Mesenteric fat pad (tissue), 1 donor: ENCODE results near the gene TBC1D7. TPM values are rescaled to one million over a fixed set of nuclear protein-coding genes. Genes with fewer than 3 reads are reported as not detected.

ENCODE experiments used
- DNase-seq: peaks from one replicate; pipeline ENCODE4 v3.0.0-alpha.2; 2020; ENCODE audit warnings: low spot score
- long read RNA-seq: library from polyadenylated mRNA; unstranded; transcript quantifications from one replicate; pipeline ENCODE4 v2.0.0, GENCODE V29; 2020
- total RNA-seq: library from RNA; stranded (reverse); fragmentation: NEBNext Ultra II Directional; extraction: Animal tissue kit (Norgen Biotek cat#: 25700); gene quantifications from one replicate; pipeline ENCODE4 v1.2.1, GENCODE V29; 2021
- donor health status: DM: yes; HTN: yes; CAD: no.

The TBC1D7 gene
- 11.0 TPM for total RNA-seq
- long read RNA-seq, transcript TBC1D7-202 (8 exons, 1,116 nt) = major isoform, 7 of 221 reads
- long read RNA-seq, partial matches to known transcripts = 2 of 221 reads
- long read RNA-seq, other reads (novel, unspliced or antisense) = 204 of 221 reads

DNA sequence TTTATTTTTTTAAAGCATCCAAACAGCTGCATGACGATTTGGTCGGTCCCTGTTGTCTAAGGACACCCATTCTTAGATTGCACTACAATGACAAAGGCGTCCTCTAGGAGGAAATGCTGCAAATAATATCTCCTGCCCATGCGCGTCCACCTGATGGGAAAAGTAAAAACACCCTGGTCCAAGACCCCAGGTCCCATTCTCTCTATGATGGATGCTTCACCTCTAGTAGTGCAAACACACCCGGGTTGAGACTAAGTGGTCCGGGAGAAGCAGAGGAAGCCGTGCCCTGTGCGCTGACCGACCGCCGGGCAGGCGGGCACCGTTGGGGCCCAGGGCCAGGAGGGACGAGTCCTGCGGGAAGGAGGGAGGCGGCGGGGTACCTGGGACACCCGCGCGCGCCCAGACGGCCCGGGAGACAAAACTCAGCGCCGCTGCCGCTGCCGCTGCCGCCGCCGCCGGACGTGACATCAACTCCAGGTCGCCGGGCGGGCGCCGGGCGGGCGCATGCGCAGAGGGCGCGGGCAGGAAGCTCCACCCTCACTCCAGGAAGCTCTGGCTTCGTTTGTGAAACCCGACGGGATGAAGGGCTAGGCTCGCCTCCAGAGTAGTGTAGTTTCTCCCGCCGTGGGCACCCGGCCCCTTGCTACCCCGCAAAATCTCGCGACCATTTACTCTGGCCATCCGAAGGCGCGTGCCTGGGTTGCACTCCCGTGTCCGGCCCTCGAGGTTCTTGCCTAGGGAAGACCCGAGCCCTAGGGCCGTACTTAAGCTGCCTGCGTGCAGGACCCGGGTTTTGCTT, at the start of gene TBC1D7:
TSS of gene TBC1D7 (minus strand) at position 462 of the 799 bp plus-strand sequence. CDS start 1,639 bp downstream, outside the sequence.
- peak; percentile 99 for DNase-seq

DNA sequence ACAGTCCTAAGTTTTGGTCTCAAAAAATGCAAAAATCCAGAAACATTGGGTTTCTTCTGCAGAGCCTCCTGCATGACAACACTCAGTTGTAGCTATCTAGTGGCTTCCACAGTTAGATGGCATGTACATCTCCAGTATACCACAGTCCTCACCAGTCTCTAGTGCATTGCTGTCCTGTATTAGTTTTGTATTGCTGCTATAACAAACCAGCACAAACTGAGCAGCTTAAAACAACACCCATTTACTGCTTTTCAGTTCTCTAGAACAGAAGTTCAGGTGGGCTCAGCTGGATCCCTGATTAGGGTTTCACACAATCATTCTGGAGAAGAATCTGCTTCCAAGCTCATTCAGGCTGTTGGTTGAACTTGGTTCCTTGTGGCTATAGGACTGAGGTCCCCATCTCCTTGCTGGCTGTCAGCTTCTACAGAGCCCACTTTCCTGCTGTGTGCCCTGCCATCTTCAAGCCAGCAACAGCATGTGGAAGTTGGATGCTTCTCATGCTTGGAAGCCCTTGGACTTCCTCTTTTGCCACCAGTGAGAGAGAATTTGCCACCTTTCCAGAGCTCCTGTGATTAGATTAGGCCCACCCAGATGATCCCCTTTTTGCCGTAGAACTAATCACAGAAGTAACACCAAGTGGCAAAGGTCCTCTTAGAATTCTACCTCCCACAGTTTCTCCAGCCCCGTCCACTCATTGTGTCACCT, 48.9 kb upstream of the TBC1D7 start:
- no peak for DNase-seq

DNA sequence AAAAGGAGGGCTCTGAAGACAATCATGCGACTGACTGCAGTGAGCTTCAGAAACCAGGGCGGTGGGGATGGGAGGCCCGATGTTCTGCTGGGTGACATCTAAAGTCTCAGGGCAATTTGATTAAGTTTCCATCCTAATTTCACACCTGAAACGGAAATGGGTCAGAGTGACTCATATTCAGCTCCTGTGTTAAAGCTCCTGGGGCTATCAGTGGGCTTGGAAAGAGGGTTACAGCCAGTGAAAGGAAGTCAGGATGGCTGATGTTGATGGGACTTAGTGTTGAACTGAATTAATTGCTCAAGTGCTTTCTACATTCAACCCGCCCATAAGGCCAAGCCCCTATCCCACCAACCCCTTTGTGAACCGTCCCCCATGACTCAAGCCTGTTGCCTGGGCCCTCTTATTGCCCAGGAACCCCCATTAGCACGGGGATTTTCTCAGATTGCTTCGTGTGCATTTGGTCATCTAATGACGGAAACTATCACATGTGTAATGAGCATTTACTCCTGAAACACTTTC, 47.1 kb upstream of the TBC1D7 start:
- DNase-seq = no peak

DNA sequence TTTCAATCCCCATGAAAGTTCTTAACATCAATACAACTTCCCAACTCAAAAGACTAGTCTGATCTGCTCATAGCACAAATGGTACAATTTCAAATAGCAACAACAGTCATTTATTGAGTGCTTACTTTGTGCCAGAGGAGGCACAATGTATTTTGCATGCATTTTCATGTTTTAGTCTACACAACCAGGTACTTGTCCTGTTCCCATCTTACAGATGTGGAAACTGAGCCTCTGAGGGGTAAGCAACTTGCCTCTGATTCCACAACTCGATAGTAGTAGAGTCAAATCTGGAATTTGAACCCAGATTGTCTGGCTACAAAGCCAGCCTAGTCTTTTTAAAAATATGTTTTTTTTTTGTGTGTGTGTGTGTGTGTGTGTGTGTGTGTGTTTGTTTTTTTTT, 45.6 kb upstream of the TBC1D7 start:
- DNase-seq = no peak

DNA sequence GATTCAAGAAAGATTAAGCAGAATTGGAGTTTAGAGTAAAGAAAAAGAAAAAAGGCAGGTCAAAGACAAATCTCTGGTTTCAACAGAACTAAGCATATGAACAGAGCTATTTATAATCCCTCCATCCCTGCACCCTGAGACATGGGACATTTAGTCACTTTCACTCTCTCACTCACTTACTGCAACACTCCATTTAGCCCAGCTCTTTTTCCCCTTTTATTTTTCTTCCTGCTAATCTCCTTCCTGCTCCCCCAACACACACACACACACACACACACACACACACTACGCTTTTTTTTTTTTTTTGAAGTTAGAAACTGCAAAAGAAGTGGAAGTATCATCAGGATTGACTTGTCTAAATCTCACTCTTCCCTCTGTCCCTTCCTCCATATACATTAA, 45.1 kb upstream of the TBC1D7 start:
- no peak for DNase-seq

DNA sequence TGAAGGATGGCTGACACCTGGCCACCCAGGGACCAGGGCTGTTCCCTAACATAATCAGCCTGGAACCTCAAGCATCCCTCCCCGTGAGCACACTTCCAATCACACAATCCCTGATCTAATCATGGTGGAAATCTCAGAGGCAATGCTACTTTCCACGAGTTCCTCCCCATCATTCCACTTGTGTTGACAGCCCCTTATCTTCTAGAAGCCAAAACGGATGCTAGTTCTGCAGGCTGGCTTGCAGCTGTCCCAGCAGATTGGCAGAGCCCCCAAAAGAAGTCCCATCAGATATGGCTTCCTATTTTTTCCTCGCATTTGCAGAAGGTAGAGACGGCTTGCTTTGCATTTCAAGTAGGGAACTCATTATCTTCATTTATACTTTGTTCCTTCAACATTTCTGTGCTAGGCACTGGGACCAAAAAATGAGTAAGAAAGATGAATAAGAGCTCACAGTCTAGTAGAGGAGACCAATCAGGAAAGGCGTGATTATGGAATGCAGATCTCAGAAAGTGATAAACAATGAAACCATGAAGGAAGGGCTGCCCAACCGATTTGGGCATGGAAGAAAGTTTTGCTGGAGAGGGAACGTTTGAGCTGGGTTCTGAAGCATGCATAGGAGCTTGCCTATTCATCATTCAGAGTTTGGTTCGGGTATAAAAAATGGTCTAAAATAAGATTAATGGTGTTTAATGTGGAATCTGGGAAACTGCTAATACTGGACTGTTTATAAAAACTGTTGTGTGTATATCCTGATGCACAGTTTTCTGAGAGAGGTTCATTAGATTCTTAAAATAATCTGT, 44.6 kb upstream of the TBC1D7 start:
- DNase-seq = no peak

DNA sequence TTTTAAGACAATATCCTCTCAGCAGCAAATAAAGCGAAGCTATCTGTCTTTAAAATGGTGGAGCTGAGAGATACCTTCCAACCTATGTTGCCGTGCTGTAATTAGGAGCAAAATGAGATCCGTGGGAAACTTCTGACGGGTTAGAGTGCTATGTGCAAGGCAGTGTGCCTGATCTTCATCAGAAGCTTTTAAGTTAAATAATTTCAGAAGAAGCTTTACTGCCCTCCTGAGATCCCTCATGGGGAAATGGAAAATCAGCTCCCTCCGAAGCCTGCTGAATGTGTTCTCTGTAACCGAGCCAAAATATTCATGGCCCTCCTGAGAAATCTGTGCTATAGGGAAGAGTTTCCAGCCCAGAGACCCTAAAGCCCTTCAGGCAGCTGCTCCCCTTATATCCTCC, 43.7 kb upstream of the TBC1D7 start:
- no peak for DNase-seq

DNA sequence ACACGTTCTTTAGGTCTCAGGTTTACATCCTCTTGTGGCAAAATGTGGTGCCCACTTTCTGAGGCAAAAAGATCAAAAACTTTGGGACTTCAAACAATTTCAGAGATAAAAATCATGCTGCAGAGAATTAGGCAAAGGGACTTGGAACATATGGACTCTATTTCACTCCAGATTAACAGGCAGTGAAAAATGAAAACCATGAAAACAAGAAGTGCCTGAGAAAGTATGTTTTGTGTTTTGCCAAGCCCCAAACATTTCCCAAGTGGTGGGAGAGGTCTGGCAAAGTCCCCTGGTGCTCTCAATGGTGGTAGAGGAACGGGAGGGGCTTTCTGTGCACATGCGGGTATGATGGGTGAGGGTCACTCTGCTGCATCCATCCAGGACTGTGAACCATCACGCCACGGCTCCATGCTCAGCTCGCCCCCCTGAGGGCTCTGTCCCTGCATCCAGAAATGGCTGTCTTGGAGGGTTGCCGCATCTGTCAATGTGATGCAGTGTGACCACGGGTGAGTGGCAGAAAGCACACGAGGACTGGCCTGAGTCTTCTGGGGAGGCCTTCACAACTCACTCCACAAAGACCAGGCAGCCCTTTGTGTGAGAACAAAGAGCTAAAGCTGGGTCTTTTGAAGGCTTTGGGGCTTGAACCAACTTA, 43.2 kb upstream of the TBC1D7 start:
- DNase-seq = no peak

DNA sequence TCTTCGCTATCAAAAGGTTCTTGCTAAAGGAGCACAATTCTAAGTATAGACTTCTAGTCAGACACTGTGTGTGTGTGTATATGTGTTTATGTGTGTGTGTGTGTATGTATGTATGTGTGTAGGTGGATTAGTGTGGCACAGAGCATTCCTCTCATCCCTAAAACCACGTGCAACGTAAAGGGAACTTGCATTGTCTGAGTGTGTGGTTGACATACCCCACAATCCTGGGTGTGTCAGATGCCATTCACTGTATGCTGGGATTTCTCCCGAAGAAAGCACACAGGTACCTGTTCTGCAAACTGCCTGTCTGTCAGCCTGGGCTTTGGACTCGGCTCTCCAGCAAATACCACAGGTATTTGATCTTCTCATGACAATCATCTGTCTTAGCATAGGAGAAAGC, 42.3 kb upstream of the TBC1D7 start:
- DNase-seq = no peak

DNA sequence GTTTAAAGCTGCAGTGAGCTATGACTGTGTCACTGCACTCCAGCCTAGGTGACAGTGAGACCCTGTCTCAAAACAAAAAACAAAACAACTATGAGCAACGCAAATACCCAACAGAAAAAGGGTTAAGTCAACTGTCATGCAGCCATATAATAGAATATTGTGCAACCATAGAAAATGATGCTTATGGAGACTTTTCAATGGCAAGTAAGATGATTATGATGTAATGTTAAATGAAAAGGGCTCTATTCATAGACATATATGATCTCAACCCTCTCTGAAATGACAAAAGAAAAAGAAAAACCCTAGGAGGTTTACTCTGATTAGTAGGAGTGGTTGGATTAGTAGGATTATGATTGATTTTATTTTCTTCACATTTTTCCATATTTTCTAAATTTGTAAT, 41.3 kb upstream of the TBC1D7 start:
- no peak for DNase-seq

DNA sequence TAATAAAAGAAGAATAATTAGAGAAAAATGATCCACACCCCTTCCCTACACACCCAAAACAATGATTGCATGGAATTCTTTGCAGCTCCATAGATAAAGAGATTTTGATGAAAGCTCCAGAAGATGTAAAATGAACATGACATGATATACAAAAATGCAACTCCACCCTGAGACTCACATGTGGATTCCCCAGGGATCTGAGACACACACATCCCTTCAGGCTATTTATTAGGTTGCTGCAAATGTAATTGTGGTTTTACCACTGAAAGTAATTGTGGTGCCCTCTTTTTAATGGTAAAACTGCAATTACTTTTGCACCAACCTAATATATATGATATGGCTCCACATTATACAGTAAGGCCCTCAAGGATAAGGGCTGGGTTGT, 40.4 kb upstream of the TBC1D7 start:
- no peak for DNase-seq

DNA sequence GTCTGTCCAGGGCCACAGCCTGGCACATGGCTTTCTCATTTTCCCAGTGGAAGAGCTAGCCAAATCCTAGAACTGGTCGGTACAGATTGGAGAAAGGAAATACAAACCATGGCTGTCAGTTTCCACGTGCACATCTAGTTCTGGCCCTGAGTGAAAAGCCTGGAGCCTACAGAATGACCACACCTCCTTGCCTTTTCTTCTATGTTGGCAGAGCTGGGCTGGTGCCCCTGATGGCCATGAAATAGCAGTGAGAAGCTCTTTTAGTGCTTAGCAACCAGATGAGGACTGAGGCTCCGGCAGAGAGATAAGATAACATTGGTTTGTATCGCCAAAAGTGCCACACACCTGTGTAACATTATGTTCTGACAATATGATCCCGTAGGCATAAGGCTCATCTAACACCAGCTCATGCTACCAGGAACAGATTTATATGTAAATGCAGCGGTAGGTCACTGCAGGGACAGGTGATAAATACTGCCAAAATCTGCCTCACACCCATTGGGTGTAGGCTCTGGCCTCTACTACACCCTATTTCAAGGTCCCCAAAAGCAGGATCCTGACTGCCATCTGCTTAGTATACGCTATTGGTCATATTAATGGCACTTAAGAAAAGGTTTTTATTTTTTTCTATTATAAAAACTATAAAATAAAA, 39.9 kb upstream of the TBC1D7 start:
- no peak for DNase-seq

DNA sequence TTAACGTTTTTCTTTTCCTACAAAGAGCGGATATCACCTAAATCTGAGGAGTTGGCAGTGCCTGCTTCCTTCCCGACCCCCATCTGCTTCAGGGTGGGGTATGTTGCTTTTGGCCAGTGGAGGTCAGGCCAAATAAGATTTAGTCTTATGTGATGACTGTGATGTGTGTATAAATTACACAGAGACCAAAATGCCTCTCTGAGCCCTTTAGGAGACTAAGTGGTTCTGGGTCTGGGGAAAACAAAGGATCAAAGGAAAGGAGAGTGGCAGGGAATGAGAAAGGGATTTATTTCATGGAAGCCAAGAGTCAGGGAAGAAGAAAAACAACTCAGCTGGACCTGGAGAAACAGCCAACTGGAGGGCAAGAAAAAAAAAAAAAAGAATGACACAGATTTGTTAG, 39.1 kb upstream of the TBC1D7 start:
- no peak for DNase-seq

DNA sequence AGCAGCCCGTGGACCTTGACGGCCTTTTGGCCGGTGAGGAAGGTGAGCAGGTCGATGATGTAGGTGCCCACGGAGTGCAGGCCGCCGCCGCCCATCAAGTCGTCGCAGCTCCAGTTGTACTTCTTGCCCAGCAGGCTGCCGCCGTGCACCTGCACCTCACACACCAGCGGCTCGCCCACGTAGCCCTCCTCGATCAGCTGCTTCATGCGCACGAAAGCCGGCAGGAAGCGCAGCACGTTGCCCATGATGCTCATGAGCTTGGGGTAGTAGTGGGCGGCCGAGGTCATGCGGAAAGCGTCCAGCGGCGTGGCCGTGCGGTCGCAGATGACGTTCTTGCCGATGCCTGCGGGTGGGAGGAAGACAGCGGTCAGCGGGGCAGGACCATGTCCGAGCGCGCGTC, 37.0 kb upstream of the TBC1D7 start:
- DNase-seq = no peak

DNA sequence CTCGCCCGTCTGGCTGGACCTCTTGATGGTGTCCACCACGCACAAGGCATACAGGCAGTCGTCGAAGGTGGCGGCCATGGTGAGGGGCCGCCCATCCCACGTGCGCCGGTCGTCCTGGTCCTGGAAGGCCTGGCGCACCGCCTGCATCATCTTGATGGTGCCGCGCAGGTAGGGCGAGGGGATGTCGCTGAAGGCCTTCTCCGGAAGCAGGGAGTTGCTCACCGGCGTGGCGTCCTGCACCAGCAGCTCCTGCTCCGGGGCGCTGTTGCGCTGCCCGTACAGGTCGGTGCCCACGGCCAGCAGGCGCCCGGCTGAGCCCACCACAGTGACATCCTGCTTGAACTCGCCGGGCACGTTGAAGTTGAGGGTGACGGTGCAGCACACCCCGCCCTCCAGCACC, 36.5 kb upstream of the TBC1D7 start:
- no peak for DNase-seq

DNA sequence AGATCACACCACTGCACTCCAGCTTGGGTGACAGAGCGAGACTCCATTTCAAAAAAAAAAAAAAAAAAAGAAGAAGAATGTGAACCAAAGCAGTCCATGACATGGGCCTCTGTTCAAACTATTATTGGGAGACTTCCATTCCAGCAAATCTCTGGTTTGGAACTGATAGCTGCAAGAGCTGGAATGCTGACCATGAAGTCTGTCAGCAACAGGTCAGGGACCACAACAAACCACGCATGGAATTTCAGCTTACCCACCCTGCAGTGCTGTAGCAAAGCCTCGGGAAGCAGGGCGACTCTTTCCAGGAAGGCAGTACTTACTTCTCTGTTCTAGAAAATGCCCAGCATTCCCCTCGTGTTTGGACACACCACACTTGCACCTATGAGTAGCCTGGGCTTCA, 34.1 kb upstream of the TBC1D7 start:
- no peak for DNase-seq

DNA sequence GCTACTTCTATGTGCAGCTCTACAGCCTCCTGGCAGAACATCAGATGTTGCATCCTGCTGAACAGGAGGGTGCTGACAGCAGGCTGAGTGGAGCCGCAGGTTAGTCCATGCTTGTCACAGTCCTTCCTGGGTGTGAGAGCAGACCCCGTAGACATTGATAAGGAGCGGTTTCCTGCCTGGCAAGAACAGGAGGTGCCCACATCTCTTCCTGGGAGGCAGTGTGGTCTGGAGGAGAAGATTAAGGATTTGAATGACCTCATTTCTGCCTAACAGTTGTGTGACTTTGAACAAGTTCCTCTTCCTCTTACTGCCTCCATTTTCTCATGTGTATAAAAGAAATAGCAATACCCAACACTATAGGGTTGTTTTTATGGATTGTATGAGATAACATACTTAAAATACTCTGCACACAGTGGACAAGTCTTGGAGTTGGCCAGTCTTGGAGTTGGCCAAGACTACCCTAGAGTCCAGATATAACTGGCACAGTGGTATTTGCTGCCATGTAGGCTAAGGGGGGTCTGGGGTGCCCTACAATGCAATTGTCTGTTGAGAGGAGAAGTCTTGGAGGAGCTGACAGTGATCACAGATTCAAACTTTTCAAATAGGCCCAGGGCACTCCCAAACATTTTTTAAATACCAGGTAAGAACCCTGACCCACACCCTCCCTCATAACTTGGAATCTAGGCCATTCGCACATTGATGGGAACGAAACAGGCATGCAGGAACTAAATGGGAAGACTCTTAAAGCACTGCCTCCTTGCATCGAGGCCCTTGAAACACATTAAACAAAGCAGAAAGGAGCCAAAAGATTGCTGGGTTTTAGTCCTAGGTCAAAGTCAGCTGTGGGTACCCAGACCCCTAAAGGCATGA, 32.6 kb upstream of the TBC1D7 start:
- no peak for DNase-seq

DNA sequence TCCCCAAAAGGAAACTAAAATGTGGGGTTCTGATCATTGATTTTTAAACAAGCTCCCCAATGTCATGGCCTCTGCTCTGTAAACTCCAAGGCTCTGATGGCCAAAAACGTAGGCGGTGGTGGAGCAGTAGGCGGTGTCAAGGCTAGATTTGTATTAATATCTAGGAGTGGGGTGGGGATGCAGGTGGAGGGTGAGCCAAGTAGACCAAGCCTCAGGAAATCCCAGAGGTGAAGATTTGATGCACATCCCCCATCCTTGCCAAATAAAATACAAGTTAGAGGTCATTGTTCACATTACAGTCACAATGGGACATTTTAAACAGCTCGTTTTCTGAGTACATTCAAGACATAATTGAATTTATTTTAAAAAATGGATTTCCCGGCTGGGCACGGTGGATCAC, 30.9 kb upstream of the TBC1D7 start:
- no peak for DNase-seq

DNA sequence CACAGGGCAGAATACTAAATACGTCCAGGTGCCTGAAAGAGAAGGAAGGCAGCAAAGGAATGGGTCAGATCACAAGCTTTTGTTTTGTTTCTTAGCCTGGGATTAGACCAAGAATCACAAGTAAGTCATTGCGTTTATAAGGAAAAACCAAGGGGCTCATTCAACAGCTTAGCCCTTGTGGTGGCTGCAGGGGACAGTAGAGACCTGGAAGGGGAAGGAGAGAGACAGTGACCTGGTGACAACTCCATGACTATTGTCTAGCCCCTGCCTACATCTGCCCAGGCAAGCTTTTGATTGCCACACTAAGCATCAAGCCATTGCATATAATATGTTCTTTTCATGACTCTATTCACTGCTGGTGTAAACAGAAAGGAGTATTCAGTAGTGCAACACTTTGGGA, 30.2 kb upstream of the TBC1D7 start:
- DNase-seq = no peak
